A673 (cell line): ENCODE measurements around the gene ADD3. TPM values are rescaled to one million over a fixed set of nuclear protein-coding genes. Genes with fewer than 3 reads are reported as not detected.

Experiments
- BruUV-seq: library from RNA; stranded (reverse); fragments of 400-500 nt; replicated peaks from 2 replicates; lab custom pipeline; 2021; lab: Mats Ljungman, UMichigan
- CTCF ChIA-PET: fragments of 300-600 bp; sonication (Branson Sonifier 250); formaldehyde crosslinking; loops from one replicate; lab custom pipeline; 2022; ENCODE audit warnings: antibody characterized with exemption; lab: Charles Lee
- POLR2A ChIA-PET: fragments of 300-600 bp; sonication (Branson Sonifier 250); formaldehyde crosslinking; loops from one replicate; lab custom pipeline; 2022; ENCODE audit warnings: antibody characterized with exemption; ENCODE audit not compliant: low non-redundant PET; lab: Charles Lee
- DNase-seq: peaks from one replicate; pipeline ENCODE4 v3.0.0-alpha.2; 2015; ENCODE audit warnings: low spot score
- H3K27ac ChIP-seq: fragments of 200-600 bp; sonication (generic); 2 replicates; pipeline ENCODE4 v1.5.1; 2016; ENCODE audit warnings: mixed run types, low read depth, mild to moderate bottlenecking, mixed read lengths, antibody characterized with exemption, low read length; ENCODE audit not compliant: poor library complexity, severe bottlenecking
- H3K27me3 ChIP-seq: fragments of 200-600 bp; sonication (generic); replicated peaks from 2 replicates; pipeline ENCODE4 v1.6.1; 2017; ENCODE audit warnings: mixed run types, low read depth, mild to moderate bottlenecking, mixed read lengths, antibody characterized with exemption, low read length; ENCODE audit not compliant: insufficient read depth, poor library complexity
- H3K36me3 ChIP-seq: fragments of 200-600 bp; sonication (generic); 2 replicates; pipeline ENCODE4 v1.6.1; 2016; ENCODE audit warnings: mixed run types, mild to moderate bottlenecking, mixed read lengths, antibody characterized with exemption, low read length; ENCODE audit not compliant: insufficient read depth, poor library complexity, severe bottlenecking
- H3K4me1 ChIP-seq: fragments of 200-600 bp; sonication (generic); 2 replicates; pipeline ENCODE4 v1.6.1; 2017; ENCODE audit warnings: mixed run types, mild to moderate bottlenecking, mixed read lengths, antibody characterized with exemption, low read length; ENCODE audit not compliant: insufficient read depth, poor library complexity, severe bottlenecking
- H3K4me3 ChIP-seq: fragments of 200-600 bp; sonication (generic); 2 replicates; pipeline ENCODE4 v1.5.1; 2016; ENCODE audit warnings: low read depth, mixed run types, mild to moderate bottlenecking, mixed read lengths, low read length; ENCODE audit not compliant: poor library complexity, severe bottlenecking
- H3K9me3 ChIP-seq: fragments of 200-600 bp; sonication (generic); 2 replicates; pipeline ENCODE4 v1.6.1; 2016; ENCODE audit warnings: mixed run types, low read depth, mild to moderate bottlenecking, mixed read lengths, antibody characterized with exemption, low read length; ENCODE audit not compliant: poor library complexity, severe bottlenecking
- CTCF ChIP-seq: fragments of 300-800, 200-600 bp; sonication (generic); conservative IDR thresholded peaks from 2 replicates; pipeline ENCODE4 v1.5.1; 2017; ENCODE audit warnings: low read depth, mild to moderate bottlenecking, antibody characterized with exemption, low read length, moderate library complexity, mixed read lengths
- EZH2 ChIP-seq: fragments of 200-600 bp; sonication (generic); IDR thresholded peaks from 2 replicates; pipeline ENCODE4 v1.6.1; 2017; ENCODE audit warnings: borderline replicate concordance, low read depth, mild to moderate bottlenecking, mixed read lengths, antibody characterized with exemption, low read length; ENCODE audit not compliant: poor library complexity, severe bottlenecking
- intact Hi-C: fragments of 100-400 bp; cut with micrococcal nuclease; formaldehyde crosslinking; loops from one replicate; pipeline ENCODE4 v1.10.0; 2022; ENCODE audit not compliant: unreplicated experiment
- total RNA-seq: library from RNA; stranded (reverse); gene quantifications from 2 replicates; pipeline ENCODE4 v1.2.3, GENCODE V29; 2021

Gene ADD3
- total RNA-seq, 1 experiment from 2014 or later = 82.9 TPM

- no peaks in the 10 kb centered on the region for H3K36me3 ChIP-seq
- no peak for TF ChIP-seq CTCF
- TF ChIP-seq EZH2 = no peak
- no peak overlapping the region for H3K4me3 ChIP-seq
- H3K4me1 ChIP-seq = peaks cover 34% of the 10 kb centered on the region
- ChIA-PET POLR2A (no interaction called here), CTCF (no interaction called here)
- H3K27ac ChIP-seq = no peak overlapping the region
- no TSS peak for BruUV-seq
- H3K9me3 ChIP-seq = no peaks in the 10 kb centered on the region
- intact Hi-C loops = no loop called here
- no peak for DNase-seq
- H3K27me3 ChIP-seq = no peaks in the 10 kb centered on the region
These were observed 12.5 kb downstream of the ADD3 start for GRCh38 chr10:110020265-110020664.

- no peak for TF ChIP-seq EZH2
- no peak for TF ChIP-seq CTCF
- Histone ChIP-seq H3K27ac (no peak overlapping the region), H3K4me1 (peaks cover 17% of the 10 kb centered on the region), H3K36me3 (no peaks in the 10 kb centered on the region), H3K27me3 (no peaks in the 10 kb centered on the region), H3K4me3 (no peak overlapping the region), H3K9me3 (no peaks in the 10 kb centered on the region)
- intact Hi-C loops = no loop called here
- BruUV-seq = no TSS peak
- CTCF ChIA-PET = no interaction called here
- POLR2A ChIA-PET = no interaction called here
- peak; percentile 40 for DNase-seq
These were observed 15.1 kb downstream of the ADD3 start for GRCh38 chr10:110022716-110023504.

GRCh38 chr10:110023785-110024465 lies 16.1 kb downstream of the ADD3 start:
- CTCF ChIA-PET = no interaction called here
- POLR2A ChIA-PET = no interaction called here
- H3K4me1 ChIP-seq = peaks cover 17% of the 10 kb centered on the region
- no peak overlapping the region for H3K4me3 ChIP-seq
- no peaks in the 10 kb centered on the region for H3K9me3 ChIP-seq
- TF ChIP-seq EZH2 (no peak), CTCF (no peak)
- no peaks in the 10 kb centered on the region for H3K27me3 ChIP-seq
- DNase-seq = no peak
- intact Hi-C loops = no loop called here
- no peak overlapping the region for H3K27ac ChIP-seq
- H3K36me3 ChIP-seq = no peaks in the 10 kb centered on the region
- BruUV-seq = no TSS peak
